HuH-7.5 (cell line): ENCODE data around the gene DNAJC30.
A peak's percentile ranks its signal among the peaks of the same experiment; 100 is the strongest.

Experiments
- DNase-seq: peaks from one replicate; pipeline ENCODE4 v3.0.0; 2011; ENCODE audit warnings: low spot score

DNAJC30 gene

DNA sequence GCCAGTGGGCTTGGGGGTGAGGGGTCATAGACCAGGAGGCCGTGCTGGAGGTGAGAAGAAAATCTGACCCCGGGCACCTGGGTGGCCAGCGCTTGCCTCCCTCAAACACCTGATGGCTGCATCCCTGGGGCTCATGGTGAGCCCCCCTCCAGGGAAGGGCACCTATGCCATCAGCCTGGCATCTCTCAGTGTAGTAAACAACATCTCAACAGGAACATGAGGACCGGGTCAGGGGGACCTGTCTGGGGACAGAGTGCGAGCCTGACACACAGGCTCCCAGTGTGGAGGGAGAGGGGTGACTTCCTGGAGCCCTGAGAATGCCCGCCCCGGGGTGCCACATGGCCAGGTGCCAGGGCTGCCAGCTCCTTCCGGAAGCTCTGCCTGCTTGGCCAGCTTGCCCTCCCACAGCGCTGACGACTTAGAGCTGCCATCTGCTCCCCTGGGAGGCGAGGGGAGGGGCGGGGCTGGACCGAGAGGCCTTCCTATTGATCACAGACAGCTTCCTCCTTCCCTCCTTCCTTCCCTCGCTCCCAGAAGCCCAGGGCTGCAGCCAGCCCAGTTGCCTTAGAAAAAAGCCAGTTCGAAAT lies 23.9 kb upstream of the DNAJC30 start:
- no peak for DNase-seq

- DNase-seq = no peak
Observed at GRCh38 chr7:73706126-73707044, 23.1 kb upstream of the DNAJC30 start.

DNA sequence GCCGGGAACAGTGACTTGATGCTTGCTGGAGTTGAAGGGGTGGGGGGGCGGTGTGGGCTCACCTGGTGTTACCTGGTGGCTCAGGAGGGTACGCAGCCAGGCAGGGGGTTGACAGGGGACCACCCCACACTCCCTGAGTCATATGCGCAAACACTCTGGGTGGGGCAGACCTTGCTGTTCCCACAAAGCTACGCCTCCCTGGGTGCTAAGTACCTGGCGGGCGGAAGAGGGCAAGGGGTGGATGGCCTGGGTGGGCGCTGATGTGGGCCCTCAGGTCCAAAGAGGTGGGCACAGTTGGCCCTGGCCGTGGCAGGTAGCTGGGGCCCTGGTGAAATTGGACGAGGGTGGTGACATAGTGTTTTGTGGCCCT lies 22.3 kb upstream of the DNAJC30 start:
- no peak for DNase-seq

DNA sequence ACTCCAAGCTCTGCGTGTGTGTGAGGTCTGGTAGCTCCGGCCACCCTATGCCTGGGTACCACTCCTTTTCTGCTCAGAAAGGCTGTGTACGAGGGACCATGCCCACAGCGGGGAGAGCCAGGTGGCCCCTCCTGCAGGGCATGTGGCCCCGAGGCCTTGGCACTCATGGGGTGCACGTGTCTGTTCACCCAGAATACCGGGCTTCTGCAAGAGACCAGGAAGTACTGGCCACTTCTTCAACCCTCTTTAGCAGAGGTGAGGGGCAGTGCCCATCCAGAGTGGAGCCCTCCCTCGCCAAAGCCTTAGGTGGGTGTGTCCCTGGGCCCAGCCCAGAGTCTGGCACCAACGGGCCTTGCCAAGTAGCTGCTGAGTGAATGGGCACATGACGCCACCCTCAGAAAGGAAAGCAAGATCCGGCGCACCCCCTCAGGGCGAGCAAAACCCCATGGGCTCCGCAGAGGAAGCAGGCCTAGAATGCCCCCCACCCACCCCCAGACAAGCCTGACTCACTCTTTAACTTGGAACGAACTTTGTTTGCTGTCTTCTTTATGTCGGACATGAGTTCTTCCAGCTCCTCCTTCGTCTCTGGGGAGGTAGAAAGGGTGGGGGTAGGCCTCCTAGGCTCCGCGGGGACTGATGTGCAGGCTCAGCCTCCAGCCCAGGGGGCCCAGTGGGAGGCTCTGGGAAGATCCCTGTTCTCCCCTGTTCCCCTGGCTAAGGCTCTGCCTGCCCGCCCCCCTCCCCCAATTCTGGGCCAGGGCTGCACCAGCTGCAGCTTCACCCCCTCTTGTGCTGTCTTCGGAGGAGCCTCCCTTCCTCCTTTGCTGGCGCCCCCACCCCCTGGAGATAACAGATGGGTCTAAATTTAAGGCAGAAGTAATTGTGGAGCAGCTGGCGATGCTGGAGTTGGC lies 21.6 kb upstream of the DNAJC30 start:
- no peak for DNase-seq

GRCh38 chr7:73703757-73704639 lies 20.7 kb upstream of the DNAJC30 start:
- DNase-seq = no peak

- DNase-seq = no peak
Observed at GRCh38 chr7:73703225-73703624, 20.0 kb upstream of the DNAJC30 start.

DNA sequence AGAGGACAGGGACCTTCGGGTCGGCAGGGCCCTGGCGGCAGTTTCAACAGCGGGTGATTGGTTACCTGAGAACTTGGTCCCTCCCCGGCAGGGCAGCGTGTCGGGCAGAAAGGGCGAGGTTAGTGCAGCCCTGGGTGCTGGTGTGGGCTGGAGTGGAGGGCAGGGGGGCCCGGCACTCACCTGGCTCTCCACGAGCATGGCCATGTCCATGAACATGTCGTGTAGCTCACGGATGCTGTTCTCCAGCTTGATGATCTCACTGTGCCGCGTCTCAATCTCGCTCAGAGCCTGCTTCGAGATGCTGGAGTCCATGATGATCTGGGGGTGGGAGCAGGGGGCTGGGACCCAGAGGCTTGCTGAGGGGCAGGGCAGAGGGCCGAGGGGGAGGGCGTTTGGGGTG lies 19.4 kb upstream of the DNAJC30 start:
- DNase-seq = no peak

DNA sequence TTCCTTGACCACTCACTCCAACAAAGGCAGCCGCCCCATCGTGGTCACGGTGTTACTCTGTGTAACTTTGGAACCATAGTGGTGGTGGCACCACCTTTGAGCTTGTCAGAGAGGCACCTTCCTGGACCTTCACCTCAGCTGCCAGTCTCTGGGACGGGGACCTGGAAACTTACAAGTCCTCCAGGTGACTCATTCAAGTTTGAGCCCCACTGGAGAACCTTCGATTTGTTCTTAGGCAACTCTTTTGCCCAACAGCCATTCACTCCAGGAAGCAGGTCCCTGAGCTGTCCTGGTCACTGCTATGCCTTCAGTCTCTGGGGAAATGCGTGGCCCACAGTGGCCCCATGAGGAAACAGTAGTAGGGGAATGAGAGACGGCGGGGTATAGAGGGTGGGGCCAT lies 19.0 kb upstream of the DNAJC30 start:
- no peak for DNase-seq

GRCh38 chr7:73701357-73701995 lies 18.2 kb upstream of the DNAJC30 start:
- peak; percentile 80 for DNase-seq

- no peak for DNase-seq
Observed at GRCh38 chr7:73700581-73701134, 17.4 kb upstream of the DNAJC30 start.

GRCh38 chr7:73700069-73700423 lies 16.8 kb upstream of the DNAJC30 start:
- DNase-seq = no peak

DNA sequence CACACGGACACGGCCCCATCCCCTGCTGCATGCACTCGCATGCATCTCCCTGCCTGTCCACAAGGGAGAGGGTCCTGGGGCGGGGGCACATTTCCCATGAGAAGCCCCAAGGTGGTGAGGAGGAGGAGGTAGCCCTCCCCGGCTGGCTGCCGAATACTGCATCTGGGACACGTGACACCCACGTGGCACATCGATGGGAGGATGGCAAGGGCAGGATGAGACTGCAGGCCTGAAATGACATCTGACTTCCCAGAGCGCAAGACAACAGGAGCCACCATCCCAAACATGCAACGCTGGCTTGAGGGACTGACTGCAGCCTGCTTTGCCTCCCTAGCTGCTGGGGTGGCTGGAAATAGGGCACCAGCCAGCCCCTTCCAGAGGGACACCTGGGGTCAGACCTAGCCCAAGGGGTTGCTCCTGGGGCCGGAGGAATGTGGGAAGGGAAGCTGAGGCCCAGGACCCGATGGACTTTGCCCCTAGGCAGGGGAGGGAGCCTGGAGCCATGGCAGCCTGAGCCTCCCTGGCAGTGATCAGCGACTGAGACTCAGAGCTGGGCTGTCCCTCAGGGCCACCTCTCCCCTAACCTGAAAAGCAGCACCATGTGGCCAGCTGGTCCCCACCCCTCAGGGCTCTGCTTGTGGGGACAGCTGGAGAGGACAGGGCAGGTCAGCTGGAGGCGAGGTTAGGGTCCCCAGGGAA lies 16.3 kb upstream of the DNAJC30 start:
- DNase-seq = no peak

- no peak for DNase-seq
Observed at GRCh38 chr7:73698410-73698809, 15.2 kb upstream of the DNAJC30 start.

DNA sequence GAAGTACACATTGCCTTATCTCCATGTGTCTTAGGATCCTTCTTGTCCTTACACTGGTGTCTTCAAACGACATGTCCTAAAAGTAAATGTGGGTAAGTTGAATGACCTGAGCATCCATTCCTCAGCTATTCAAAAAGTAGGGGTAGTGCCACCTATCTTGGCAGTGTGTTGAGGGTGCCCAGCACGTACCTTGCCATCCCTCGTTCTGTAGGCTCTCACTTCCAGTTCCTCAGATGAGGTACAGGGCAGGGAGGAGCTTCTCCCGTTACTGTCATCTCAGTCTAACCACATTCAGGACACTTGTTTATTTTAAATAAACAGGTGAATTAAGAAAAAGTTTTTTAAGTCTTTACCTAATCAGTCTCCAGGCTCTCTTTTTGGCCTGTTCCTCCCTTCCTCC lies 13.1 kb upstream of the DNAJC30 start:
- no peak for DNase-seq

DNA sequence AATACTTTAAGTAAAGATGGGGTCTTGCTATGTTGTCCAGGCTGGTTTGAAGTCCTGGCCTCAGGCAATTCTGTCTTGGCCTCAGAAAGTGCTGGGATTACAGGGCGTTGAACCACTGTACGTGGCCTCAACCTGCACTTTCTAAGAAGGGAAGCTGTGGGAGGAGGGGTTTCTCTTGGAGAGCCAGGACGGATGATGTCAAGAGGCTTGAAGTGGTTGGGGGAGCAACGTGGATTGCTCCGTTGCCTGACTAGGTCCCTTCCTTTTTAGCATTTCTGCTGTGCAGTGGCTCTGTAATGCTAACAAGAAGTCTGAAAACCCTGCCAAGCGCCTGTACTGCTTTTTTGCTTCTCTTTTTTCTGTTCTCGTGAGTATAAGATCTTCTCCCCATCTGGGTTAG lies 7.4 kb upstream of the DNAJC30 start:
- DNase-seq = no peak

- DNase-seq = no peak
Observed at GRCh38 chr7:73688288-73688687, 5.0 kb upstream of the DNAJC30 start.

DNA sequence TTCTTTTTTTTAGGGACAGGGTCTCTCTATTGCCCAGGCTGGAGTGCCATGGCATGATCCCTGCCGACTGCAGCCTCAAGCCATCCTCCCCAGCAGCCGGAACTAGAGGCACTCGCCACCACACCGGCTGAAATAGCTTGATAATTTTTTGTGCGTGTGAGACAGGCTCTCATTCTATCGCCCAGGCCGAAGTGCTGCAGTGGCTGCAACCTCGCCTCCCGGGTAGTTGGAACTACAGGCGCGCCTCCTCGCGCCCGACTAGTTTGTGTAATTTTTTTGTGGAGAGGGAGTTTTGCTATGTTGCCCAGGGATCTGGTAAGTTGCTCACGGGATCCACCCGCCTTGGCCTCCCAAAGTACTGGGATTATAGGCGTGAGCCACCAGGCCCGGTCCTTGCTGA lies 2.1 kb upstream of the DNAJC30 start:
- DNase-seq = no peak

DNA sequence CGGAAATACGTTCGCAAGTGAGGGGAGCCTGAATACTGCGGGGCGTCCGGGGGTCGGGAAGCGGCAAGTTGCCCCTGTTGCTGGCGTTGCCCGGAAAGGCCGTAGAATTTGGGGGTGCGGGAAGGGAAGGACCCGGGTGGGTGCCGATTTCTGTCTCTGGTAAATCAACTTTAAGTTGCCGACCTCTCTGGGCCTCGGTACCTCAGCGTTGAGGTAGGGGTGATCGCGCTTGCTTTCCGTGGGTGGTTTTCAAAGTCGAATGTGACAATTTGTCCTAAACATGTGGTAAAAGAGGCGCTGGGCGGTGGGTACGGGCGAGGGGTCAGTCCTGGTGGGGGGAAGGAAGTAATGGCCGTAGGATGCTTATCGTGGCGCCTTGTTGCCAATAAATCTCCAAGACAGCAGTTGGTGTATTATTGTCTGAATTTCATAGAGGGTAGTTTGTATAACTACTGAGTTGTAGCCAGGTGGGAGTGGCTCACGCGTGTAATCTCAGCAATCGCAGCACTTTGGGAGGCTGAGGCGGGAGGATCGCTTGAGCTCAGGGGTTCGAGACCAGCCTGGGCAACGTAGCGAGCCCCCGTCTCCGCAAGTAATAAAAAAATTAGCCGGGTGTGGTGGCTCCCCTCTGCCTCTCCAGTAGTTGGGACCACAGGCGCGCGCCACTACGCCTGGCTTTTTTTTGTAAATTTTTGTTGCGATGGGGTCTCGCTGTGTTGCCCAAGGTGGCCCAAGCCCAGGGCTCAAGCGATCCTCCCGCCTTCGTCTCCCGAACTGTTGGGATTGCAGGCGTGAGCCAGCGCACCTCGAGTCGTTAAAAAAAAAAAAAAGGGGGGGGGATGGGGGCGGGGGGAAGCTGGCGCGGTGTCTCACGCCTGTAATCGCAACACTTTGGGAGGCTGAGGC lies 788 bp upstream of the DNAJC30 start:
- no peak for DNase-seq

DNA sequence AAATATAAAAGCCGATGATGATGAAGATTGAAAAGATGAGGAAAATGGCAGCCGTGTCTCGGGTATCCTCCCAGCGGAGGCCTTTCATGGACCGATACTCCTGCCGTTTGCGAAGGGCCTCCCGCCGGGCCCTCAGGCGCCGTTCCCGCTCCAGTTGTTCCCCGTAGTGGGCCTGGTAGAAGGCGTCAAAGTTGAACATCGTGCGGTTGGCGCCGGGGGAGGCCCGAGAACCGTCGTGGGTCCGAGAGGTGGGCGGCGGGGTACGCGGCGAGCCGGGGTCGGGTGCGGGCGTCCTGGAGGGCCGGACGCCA lies 553 bp downstream of the DNAJC30 start:
- DNase-seq = no peak
